Prostate gland (tissue), 2 donors: ENCODE data around the gene FHIT.

Experiments used
- POLR2A ChIP-seq: fragments of 450-650 bp; IDR thresholded peaks from one replicate; pipeline ENCODE4 v1.6.1; 2016; ENCODE audit warnings: antibody characterized with exemption, mild to moderate bottlenecking
- POLR2AphosphoS5 ChIP-seq: sonication (generic); formaldehyde crosslinking; IDR thresholded peaks from one replicate; pipeline ENCODE4 v1.6.1; 2017; ENCODE audit warnings: antibody characterized with exemption
- TF ChIP-seq, protein P1 (sequence below), 4 experiments: fragments of 200-600 bp in 2 of 4; fragments of 450-650 bp in 2 of 4; sonication (generic) in 2 of 4; IDR thresholded peaks; 1 replicate in 3 of 4; 2 replicates in 1 of 4; pipeline ENCODE4 v1.5.1; 2016 to 2019; ENCODE audit warnings: antibody characterized with exemption in 4 of 4, mild to moderate bottlenecking in 2 of 4, moderate library complexity in 2 of 4

DNA sequence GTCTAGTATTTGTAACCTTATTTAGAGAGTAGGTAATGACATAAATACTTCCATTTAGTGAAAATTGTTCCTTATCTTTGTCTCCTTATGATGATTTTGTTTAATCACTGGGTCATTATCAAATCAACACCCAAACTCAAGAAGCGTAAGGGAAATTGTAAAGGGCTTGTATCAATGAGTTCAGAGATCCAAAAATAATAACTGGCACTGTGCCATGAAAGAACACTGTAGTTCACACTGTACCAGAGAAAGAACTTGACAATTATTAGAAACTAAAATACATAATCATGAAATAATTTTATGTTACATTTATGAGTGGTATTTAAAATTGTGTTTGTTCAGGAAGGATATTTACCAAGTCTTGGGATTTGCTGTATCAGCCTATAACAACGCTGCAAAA, 895.4 kb downstream of the FHIT start:
- TF ChIP-seq, protein P1, sequence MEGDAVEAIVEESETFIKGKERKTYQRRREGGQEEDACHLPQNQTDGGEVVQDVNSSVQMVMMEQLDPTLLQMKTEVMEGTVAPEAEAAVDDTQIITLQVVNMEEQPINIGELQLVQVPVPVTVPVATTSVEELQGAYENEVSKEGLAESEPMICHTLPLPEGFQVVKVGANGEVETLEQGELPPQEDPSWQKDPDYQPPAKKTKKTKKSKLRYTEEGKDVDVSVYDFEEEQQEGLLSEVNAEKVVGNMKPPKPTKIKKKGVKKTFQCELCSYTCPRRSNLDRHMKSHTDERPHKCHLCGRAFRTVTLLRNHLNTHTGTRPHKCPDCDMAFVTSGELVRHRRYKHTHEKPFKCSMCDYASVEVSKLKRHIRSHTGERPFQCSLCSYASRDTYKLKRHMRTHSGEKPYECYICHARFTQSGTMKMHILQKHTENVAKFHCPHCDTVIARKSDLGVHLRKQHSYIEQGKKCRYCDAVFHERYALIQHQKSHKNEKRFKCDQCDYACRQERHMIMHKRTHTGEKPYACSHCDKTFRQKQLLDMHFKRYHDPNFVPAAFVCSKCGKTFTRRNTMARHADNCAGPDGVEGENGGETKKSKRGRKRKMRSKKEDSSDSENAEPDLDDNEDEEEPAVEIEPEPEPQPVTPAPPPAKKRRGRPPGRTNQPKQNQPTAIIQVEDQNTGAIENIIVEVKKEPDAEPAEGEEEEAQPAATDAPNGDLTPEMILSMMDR (IDR thresholded peaks at IDR 0.05) = no peak
- TF ChIP-seq POLR2AphosphoS5 (no peak), POLR2A (no peak)
